NCI-H1436 treated with DMSO at 0.1 percent for 48 hours (cell line): ENCODE data around the gene DPYSL3.
"Not testable (repeated sequence)": the region's sequence is repeated elsewhere in the genome, so short reads cannot be mapped to it uniquely, and the experiment has no call there.

Experiments used
- DNase-seq: peaks from one replicate; lab custom pipeline; 2025; lab: John Stamatoyannopoulos, UW

The DPYSL3 gene

GRCh38 chr5:147509710-147510651 lies at the start of gene DPYSL3:
DPYSL3 (minus strand) TSS chr5:147510068; CDS start chr5:147509858, 210 bp downstream.
- DNase-seq: no peak

GRCh38 chr5:147558826-147559225 lies 49.0 kb upstream of the DPYSL3 start:
- DNase-seq: peak; percentile 50

GRCh38 chr5:147557876-147558745 lies 48.2 kb upstream of the DPYSL3 start:
- no peak for DNase-seq

GRCh38 chr5:147555176-147555575 lies 45.3 kb upstream of the DPYSL3 start:
- DNase-seq: no peak

- no peak for DNase-seq
Measured at GRCh38 chr5:147554261-147554817, 44.5 kb upstream of the DPYSL3 start.

GRCh38 chr5:147553817-147554216 lies 43.9 kb upstream of the DPYSL3 start:
- not testable (repeated sequence) for DNase-seq

- no peak for DNase-seq
Measured at GRCh38 chr5:147552897-147553296, 43.0 kb upstream of the DPYSL3 start.

- no peak for DNase-seq
Measured at GRCh38 chr5:147551677-147552076, 41.8 kb upstream of the DPYSL3 start.

GRCh38 chr5:147547730-147548129 lies 37.9 kb upstream of the DPYSL3 start:
- no peak for DNase-seq

GRCh38 chr5:147544556-147544955 lies 34.7 kb upstream of the DPYSL3 start:
- no peak for DNase-seq

GRCh38 chr5:147539053-147539452 lies 29.2 kb upstream of the DPYSL3 start:
- DNase-seq: no peak

GRCh38 chr5:147538236-147538635 lies 28.4 kb upstream of the DPYSL3 start:
- no peak for DNase-seq

GRCh38 chr5:147534172-147534951 lies 24.5 kb upstream of the DPYSL3 start:
- DNase-seq: no peak

GRCh38 chr5:147532156-147532555 lies 22.3 kb upstream of the DPYSL3 start:
- no peak for DNase-seq

GRCh38 chr5:147530530-147531389 lies 20.9 kb upstream of the DPYSL3 start:
- DNase-seq: no peak

GRCh38 chr5:147523069-147523468 lies 13.2 kb upstream of the DPYSL3 start:
- DNase-seq: no peak

GRCh38 chr5:147522435-147522834 lies 12.6 kb upstream of the DPYSL3 start:
- DNase-seq: no peak

GRCh38 chr5:147520450-147520849 lies 10.6 kb upstream of the DPYSL3 start:
- DNase-seq: no peak

- DNase-seq: no peak
Measured at GRCh38 chr5:147519380-147519779, 9.5 kb upstream of the DPYSL3 start.

- no peak for DNase-seq
Measured at GRCh38 chr5:147517383-147517782, 7.5 kb upstream of the DPYSL3 start.

GRCh38 chr5:147515269-147515668 lies 5.4 kb upstream of the DPYSL3 start:
- DNase-seq: no peak
